Heart right ventricle (tissue), 16 donors: ENCODE data around the gene MRAS. TPM values are rescaled to one million over a fixed set of nuclear protein-coding genes. Genes with fewer than 3 reads are reported as not detected.

Source experiments
- ATAC-seq, 8 donors: fragments of 200-7000 bp; cut with Tn5 transposase; one replicate each; pipeline ENCODE4 v1.9.1; 2020; ENCODE audit warnings: mild to moderate bottlenecking in 8 of 8, moderate library complexity in 8 of 8, moderate number of reproducible peaks in 1 of 8
- DNase-seq, 2 donors: peaks; one replicate each; pipeline ENCODE4 v3.0.0-alpha.2; 2020
- H3K27ac ChIP-seq, 10 donors: fragments of 200-600 bp; sonication (generic) in 2 of 10; one replicate each; pipeline versions ENCODE4 v1.5.0 to v1.8.0; 2020 to 2022; ENCODE audit warnings: mild to moderate bottlenecking in 3 of 10
- H3K27me3 ChIP-seq, 7 donors: fragments of 200-600 bp; one replicate each; pipeline ENCODE4 v1.8.0; 2021 to 2022; ENCODE audit warnings: mild to moderate bottlenecking in 2 of 7
- H3K36me3 ChIP-seq, 9 donors: fragments of 200-600 bp; sonication (generic) in 1 of 9; one replicate each; pipeline versions ENCODE4 v1.5.0 to v1.8.0; 2020 to 2022; ENCODE audit warnings: mild to moderate bottlenecking in 2 of 9
- H3K4me1 ChIP-seq, 9 donors: fragments of 200-600 bp; sonication (generic) in 1 of 9; one replicate each; pipeline versions ENCODE4 v1.5.0 to v1.8.0; 2020 to 2022; ENCODE audit warnings: mild to moderate bottlenecking in 4 of 9
- H3K4me3 ChIP-seq, 10 donors: fragments of 200-600 bp; sonication (generic) in 2 of 10; one replicate each; pipeline versions ENCODE4 v1.5.0 to v1.8.0; 2020 to 2022; ENCODE audit warnings: mild to moderate bottlenecking in 7 of 10, moderate library complexity in 2 of 10
- H3K9me3 ChIP-seq, 11 donors: fragments of 200-600 bp in 10 of 11; sonication (generic) in 2 of 11; one replicate each; pipeline versions ENCODE4 v1.5.0 to v1.8.0; 2013 to 2022; ENCODE audit warnings: mild to moderate bottlenecking in 2 of 11, control low read depth in 1 of 11, moderate library complexity in 1 of 11
- CTCF ChIP-seq, 9 donors: fragments of 200-600 bp; sonication (generic) in 2 of 9; IDR thresholded peaks; one replicate each; pipeline versions ENCODE4 v1.5.0 to v1.8.0; 2021 to 2022; ENCODE audit warnings: antibody characterized with exemption in 9 of 9, mild to moderate bottlenecking in 5 of 9, moderate library complexity in 1 of 9
- WGBS, 2 donors: extraction: QIAGEN DNeasy Blood & Tissue Kit; methylation state at CpG; one replicate each; pipeline ENCODE4 v1.1.7; 2013; ENCODE audit warnings: inconsistent platforms in 1 of 2; 5-methylcytosine and 5-hydroxymethylcytosine counted together
- intact Hi-C, 10 donors: fragments of 100-400 bp; cut with DNase I; formaldehyde crosslinking; loops; one replicate each; pipeline versions ENCODE4 v1.11.1 to v1.14.2; 2022
- polyA plus RNA-seq, 2 donors: library from polyadenylated mRNA; stranded (reverse); fragments of 200-250 nt; gene quantifications; one replicate each; pipeline ENCODE4 v1.2.3, GENCODE V29; 2013
- total RNA-seq, 10 donors: library from RNA; stranded (reverse); fragmentation: NEBNext Ultra II Directional in 3 of 10; extraction: Animal tissue kit (Norgen Biotek cat#: 25700) in 3 of 10; gene quantifications; one replicate each; pipeline versions ENCODE4 v1.2.1 to v1.2.4, GENCODE V29; 2021 to 2023
- donor health status: Arrhythmogenic right ventricular cardiomyopathy.
- donor health status: ischemic (EF 13 %, LVEDD 7.1; RV severe dilation, severe dysfunction).
- donor health status: healthy with polysubstance abuse.
- donor health status: DM: no; HTN: yes; CAD: no.
- donor health status: DM: no; HTN: no; CAD: no.
- donor health status: ischemic (EF 25% LVEDD 6.9; RV normal size, moderate dysfunction).
- donor health status: ischemic (EF 25% LVEDD 5.7; RV mildly dilated, moderate dysfunction).
- donor health status: healthy.
- donor health status: DM: yes; HTN: yes; CAD: no.
- donor health status: Ischemic cardiomyopathy.
- donor health status: ischemic (EF 35%, LVEDD 5.7; RV mildly dilated, moderate dysfunction).
- donor health status: nonischemic (EF 11% LVEDD 7.7; RV severe dilation, severe dysfunction).
- donor health status: DM: yes; HTN: yes; CAD: no.
- donor health status: PGD.
- donor health status: ischemic (EF 29% LVEDD 5.4; RV normal size, mild dysfunction).
- donor health status: nonischemic (EF 23%, LVEDD 6.1; RV moderate dilation, normal function).

Gene MRAS
- total and polyA plus RNA-seq, 12 donors: 78.6 to 381 (median 256) TPM

GRCh38 chr3:138441256-138441655 lies 92.9 kb downstream of the MRAS start:
- Histone ChIP-seq H3K27me3 (peaks cover 0 to 11% (median 0%) of the 10 kb centered on the region in 7 donors), H3K27ac (no peak overlapping the region), H3K4me3 (no peak overlapping the region), H3K4me1 (peaks cover 0 to 16% (median 0%) of the 10 kb centered on the region in 9 donors), H3K9me3 (no peaks in the 10 kb centered on the region), H3K36me3 (no peaks in the 10 kb centered on the region)
- intact Hi-C loops: no loop called here
- WGBS, 2 donors: 94 to 97% methylated on average over 2 of the region's 2 CpGs
- ATAC-seq (no peak), DNase-seq (no peak)
- no peak for TF ChIP-seq CTCF (IDR thresholded peaks at IDR 0.05)

GRCh38 chr3:138441742-138442141 lies 93.4 kb downstream of the MRAS start:
- ATAC-seq (no peak), DNase-seq (no peak)
- Histone ChIP-seq H3K27ac (no peak overlapping the region), H3K36me3 (no peaks in the 10 kb centered on the region), H3K9me3 (no peaks in the 10 kb centered on the region), H3K4me1 (peaks cover 0 to 16% (median 0%) of the 10 kb centered on the region in 9 donors), H3K27me3 (peaks cover 0 to 8% (median 0%) of the 10 kb centered on the region in 7 donors), H3K4me3 (no peak overlapping the region)
- WGBS, 2 donors: 56 to 79% methylated on average over 2 of the region's 2 CpGs
- intact Hi-C loops: no loop called here
- no peak for TF ChIP-seq CTCF (IDR thresholded peaks at IDR 0.05)

- H3K27ac ChIP-seq: no peak overlapping the region
- H3K4me3 ChIP-seq: no peak overlapping the region
- H3K4me1 ChIP-seq: peaks cover 0 to 16% (median 0%) of the 10 kb centered on the region in 9 donors
- no peaks in the 10 kb centered on the region for H3K9me3 ChIP-seq
- intact Hi-C loops: no loop called here
- peaks cover 0 to 4% (median 0%) of the 10 kb centered on the region in 7 donors for H3K27me3 ChIP-seq
- WGBS, 2 donors: 76 to 82% methylated on average over 5 of the region's 5 CpGs
- ATAC-seq: no peak
- H3K36me3 ChIP-seq: no peaks in the 10 kb centered on the region
- no peak for TF ChIP-seq CTCF (IDR thresholded peaks at IDR 0.05)
- no peak for DNase-seq
These were observed 94.1 kb downstream of the MRAS start for GRCh38 chr3:138442433-138442832.

- 59 to 78% methylated on average over 2 of the region's 2 CpGs for WGBS, 2 donors
- H3K4me1 ChIP-seq: peaks cover 0 to 16% (median 0%) of the 10 kb centered on the region in 9 donors
- no peak for TF ChIP-seq CTCF (IDR thresholded peaks at IDR 0.05)
- no peak for DNase-seq
- ATAC-seq: no peak
- H3K36me3 ChIP-seq: no peaks in the 10 kb centered on the region
- H3K4me3 ChIP-seq: no peak overlapping the region
- H3K9me3 ChIP-seq: no peaks in the 10 kb centered on the region
- no peaks in the 10 kb centered on the region for H3K27me3 ChIP-seq
- intact Hi-C loops: no loop called here
- no peak overlapping the region for H3K27ac ChIP-seq
These were observed 94.7 kb downstream of the MRAS start for GRCh38 chr3:138443091-138443490.
